Mesendoderm (in vitro differentiated cells): ENCODE results near the gene SGSM1.
"Not testable (repeated sequence)": the region's sequence is repeated elsewhere in the genome, so short reads cannot be mapped to it uniquely, and the experiment has no call there.

ENCODE experiments used
- DNase-seq: peaks from one replicate; pipeline ENCODE4 v3.0.0; 2013
- H2AK5ac ChIP-seq: 2 replicates; pipeline ENCODE4 v1.6.1; 2013; ENCODE audit warnings: low read length, inconsistent platforms
- H2BK120ac ChIP-seq: 2 replicates; pipeline ENCODE4 v1.6.1; 2013; ENCODE audit warnings: low read depth, mild to moderate bottlenecking, low read length, moderate library complexity, mixed read lengths
- H2BK15ac ChIP-seq: replicated peaks from 2 replicates; pipeline ENCODE4 v1.6.1; 2013; ENCODE audit warnings: low read depth, mild to moderate bottlenecking, moderate library complexity
- H2BK5ac ChIP-seq: 2 replicates; pipeline ENCODE4 v1.6.1; 2013; ENCODE audit warnings: low read length, inconsistent platforms
- H3K18ac ChIP-seq: 2 replicates; pipeline ENCODE4 v1.6.1; 2013; ENCODE audit warnings: mild to moderate bottlenecking, low read length, mixed read lengths
- H3K23ac ChIP-seq: one replicate; pipeline ENCODE4 v1.6.1; 2013; ENCODE audit warnings: low read length
- H3K27ac ChIP-seq: 2 replicates; pipeline ENCODE4 v1.5.1; 2013; ENCODE audit warnings: low read depth, mild to moderate bottlenecking, inconsistent platforms, low read length, moderate library complexity
- H3K27me3 ChIP-seq: 2 replicates; pipeline ENCODE4 v1.6.1; 2013; ENCODE audit warnings: low read length, control low read depth, mild to moderate bottlenecking, inconsistent platforms; ENCODE audit not compliant: insufficient read depth, poor library complexity
- H3K36me3 ChIP-seq: 2 replicates; pipeline ENCODE4 v1.6.1; 2013; ENCODE audit warnings: low read length, inconsistent platforms; ENCODE audit not compliant: control insufficient read depth, insufficient read depth
- H3K4ac ChIP-seq: one replicate; pipeline ENCODE4 v1.6.1; 2013; ENCODE audit warnings: low read depth, mild to moderate bottlenecking, low read length, moderate library complexity
- H3K4me1 ChIP-seq: 2 replicates; pipeline ENCODE4 v1.6.1; 2013; ENCODE audit warnings: low read depth, low read length, inconsistent platforms; ENCODE audit not compliant: control insufficient read depth
- H3K4me2 ChIP-seq: 2 replicates; pipeline ENCODE4 v1.6.1; 2013; ENCODE audit warnings: low read length
- H3K4me3 ChIP-seq: 2 replicates; pipeline ENCODE4 v1.5.1; 2013; ENCODE audit warnings: mild to moderate bottlenecking, low read length
- H3K56ac ChIP-seq: one replicate; pipeline ENCODE4 v1.6.1; 2013; ENCODE audit warnings: low read length
- H3K79me1 ChIP-seq: 2 replicates; pipeline ENCODE4 v1.6.1; 2013; ENCODE audit warnings: low read length, inconsistent platforms
- H3K79me2 ChIP-seq: 2 replicates; pipeline ENCODE4 v1.6.1; 2013; ENCODE audit warnings: mild to moderate bottlenecking, low read length; ENCODE audit not compliant: control insufficient read depth, insufficient read depth
- H3K9ac ChIP-seq: 2 replicates; pipeline ENCODE4 v1.6.1; 2013; ENCODE audit warnings: low read length, inconsistent platforms
- H4K5ac ChIP-seq: one replicate; pipeline ENCODE4 v1.6.1; 2013; ENCODE audit warnings: low read length
- H4K8ac ChIP-seq: one replicate; pipeline ENCODE4 v1.6.1; 2013; ENCODE audit warnings: low read depth, mild to moderate bottlenecking, control low read depth, low read length, moderate library complexity
- WGBS: extraction: QIAGEN DNeasy Blood & Tissue Kit; methylation state at CpG from one replicate; pipeline ENCODE4 v1.1.7; 2013; ENCODE audit warnings: low lambda C conversion rate, missing lambda C conversion rate; ENCODE audit not compliant: insufficient coverage; ENCODE audit errors: extremely low coverage; 5-methylcytosine and 5-hydroxymethylcytosine counted together

SGSM1 gene

DNA sequence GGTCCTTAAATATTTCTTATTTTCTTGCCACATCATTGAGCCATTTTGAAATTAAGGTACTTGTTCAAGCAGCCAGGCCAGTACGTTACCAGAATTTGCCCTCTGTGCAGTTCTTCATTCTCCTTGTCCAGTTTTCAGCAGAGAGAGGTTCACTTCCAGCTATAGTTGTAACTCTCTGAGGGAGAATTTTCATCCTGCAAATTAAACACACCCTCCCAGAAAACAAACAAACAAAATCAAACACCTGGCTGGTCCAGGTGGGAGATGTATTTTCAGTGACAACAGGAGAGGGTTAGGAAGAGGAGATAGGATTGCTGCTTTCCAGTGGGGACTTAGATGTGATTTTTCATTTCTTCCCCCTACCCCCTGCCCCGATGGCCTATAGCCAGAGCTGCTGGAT, 95.4 kb downstream of the SGSM1 start:
- Histone ChIP-seq H3K4ac (no peak overlapping the region), H3K4me2 (no peak overlapping the region), H3K9ac (no peak overlapping the region), H3K4me1 (no peaks in the 10 kb centered on the region), H3K56ac (no peak overlapping the region), H4K5ac (no peak overlapping the region), H3K27me3 (no peaks in the 10 kb centered on the region), H3K18ac (no peak overlapping the region), H3K79me1 (no peaks in the 10 kb centered on the region), H2AK5ac (no peak overlapping the region), H3K79me2 (no peaks in the 10 kb centered on the region), H2BK5ac (no peak overlapping the region), H4K8ac (no peak overlapping the region), H3K36me3 (no peaks in the 10 kb centered on the region), H3K27ac (no peak overlapping the region), H2BK120ac (no peak overlapping the region), H3K4me3 (no peak overlapping the region), H3K23ac (no peak overlapping the region), H2BK15ac (no peak overlapping the region)
- no peak for DNase-seq
- WGBS = no CpG with 5 or more reads among the region's 2 CpGs

DNA sequence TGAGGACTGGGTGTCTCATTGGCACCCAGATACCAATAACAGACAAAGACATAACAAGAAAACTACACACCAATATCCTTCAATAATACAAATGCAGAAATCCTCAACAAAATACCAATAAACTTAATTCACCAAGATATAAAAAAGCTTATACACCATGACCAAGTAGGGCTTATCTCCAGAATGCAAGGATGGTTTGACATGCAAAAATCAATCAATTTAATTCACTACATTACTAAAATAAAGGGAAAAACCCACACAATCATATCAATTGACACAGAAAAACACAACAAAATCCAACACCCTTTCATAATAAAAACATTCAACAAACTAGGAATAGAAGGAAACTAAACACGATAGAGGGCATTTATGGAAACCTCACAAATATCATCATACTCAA, 99.9 kb downstream of the SGSM1 start:
- Histone ChIP-seq H2BK120ac (no peak overlapping the region), H3K4me3 (no peak overlapping the region), H3K4ac (no peak overlapping the region), H3K27ac (no peak overlapping the region), H2AK5ac (no peak overlapping the region), H3K4me2 (no peak overlapping the region), H3K56ac (no peak overlapping the region), H3K9ac (no peak overlapping the region), H3K4me1 (no peaks in the 10 kb centered on the region), H3K23ac (no peak overlapping the region), H2BK5ac (no peak overlapping the region), H2BK15ac (no peak overlapping the region), H3K18ac (no peak overlapping the region), H3K79me1 (no peaks in the 10 kb centered on the region), H3K36me3 (no peaks in the 10 kb centered on the region), H3K79me2 (no peaks in the 10 kb centered on the region), H4K8ac (no peak overlapping the region), H4K5ac (no peak overlapping the region), H3K27me3 (no peaks in the 10 kb centered on the region)
- DNase-seq = no peak
- WGBS = no CpG with 5 or more reads among the region's 1 CpG

DNA sequence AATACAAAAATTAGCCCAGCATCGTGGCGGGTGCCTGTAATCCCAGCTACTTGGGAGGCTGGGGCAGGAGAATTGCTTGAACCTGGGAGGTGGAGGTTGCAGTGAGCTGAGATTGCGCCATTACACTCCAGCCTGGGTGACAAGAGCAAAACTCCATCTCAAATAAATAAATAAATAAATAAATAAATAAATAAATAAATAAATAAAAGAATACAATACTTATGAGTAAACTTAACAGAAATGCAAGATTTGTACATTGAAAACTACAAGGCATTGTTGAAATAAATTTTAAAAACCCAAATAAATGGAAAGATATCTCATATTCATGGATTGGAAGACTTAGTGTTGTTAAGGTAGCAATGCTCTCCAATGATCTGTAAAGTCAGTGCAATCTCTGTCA, 101.1 kb downstream of the SGSM1 start:
- H3K18ac ChIP-seq, H2BK120ac ChIP-seq, H3K79me1 ChIP-seq, H3K79me2 ChIP-seq, H2AK5ac ChIP-seq, H3K23ac ChIP-seq, H4K5ac ChIP-seq, DNase-seq, H2BK15ac ChIP-seq, H3K9ac ChIP-seq, H3K4ac ChIP-seq, H3K36me3 ChIP-seq, H3K27me3 ChIP-seq, H3K27ac ChIP-seq, H3K4me1 ChIP-seq, H4K8ac ChIP-seq, H3K56ac ChIP-seq, H3K4me2 ChIP-seq, H2BK5ac ChIP-seq, H3K4me3 ChIP-seq: not testable (repeated sequence)
- no CpG with 5 or more reads among the region's 3 CpGs for WGBS

DNA sequence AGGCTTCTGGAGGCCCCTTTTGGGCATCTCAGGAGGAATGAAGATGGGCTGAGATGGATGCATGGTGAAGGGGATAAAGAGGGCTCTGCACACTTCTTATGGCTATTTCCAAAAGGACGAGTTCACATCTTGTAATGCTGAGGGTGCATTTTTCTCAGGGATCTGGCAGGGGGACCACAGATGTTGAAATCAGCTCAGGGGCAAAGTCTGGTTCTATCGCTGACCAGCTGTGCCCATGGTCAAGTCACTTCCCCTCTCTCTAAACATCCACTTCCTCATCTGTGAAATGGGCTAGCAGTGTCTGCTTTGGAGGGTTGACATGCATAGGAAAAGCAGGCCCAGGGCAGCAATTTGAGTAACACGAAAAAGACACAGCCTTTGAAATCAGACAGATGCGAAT, 114.0 kb downstream of the SGSM1 start:
- H3K27me3 ChIP-seq = no peaks in the 10 kb centered on the region
- no peak overlapping the region for H3K9ac ChIP-seq
- no peak overlapping the region for H3K23ac ChIP-seq
- H2BK120ac ChIP-seq = no peak overlapping the region
- no peaks in the 10 kb centered on the region for H3K36me3 ChIP-seq
- H2BK5ac ChIP-seq = no peak overlapping the region
- no peak for DNase-seq
- H2BK15ac ChIP-seq = no peak overlapping the region
- H3K4me3 ChIP-seq = no peak overlapping the region
- no peak overlapping the region for H3K4me2 ChIP-seq
- no peak overlapping the region for H4K8ac ChIP-seq
- H2AK5ac ChIP-seq = no peak overlapping the region
- no CpG with 5 or more reads among the region's 4 CpGs for WGBS
- no peak overlapping the region for H3K18ac ChIP-seq
- H4K5ac ChIP-seq = no peak overlapping the region
- H3K79me1 ChIP-seq = no peaks in the 10 kb centered on the region
- H3K56ac ChIP-seq = no peak overlapping the region
- H3K79me2 ChIP-seq = no peaks in the 10 kb centered on the region
- no peaks in the 10 kb centered on the region for H3K4me1 ChIP-seq
- no peak overlapping the region for H3K27ac ChIP-seq
- no peak overlapping the region for H3K4ac ChIP-seq

DNA sequence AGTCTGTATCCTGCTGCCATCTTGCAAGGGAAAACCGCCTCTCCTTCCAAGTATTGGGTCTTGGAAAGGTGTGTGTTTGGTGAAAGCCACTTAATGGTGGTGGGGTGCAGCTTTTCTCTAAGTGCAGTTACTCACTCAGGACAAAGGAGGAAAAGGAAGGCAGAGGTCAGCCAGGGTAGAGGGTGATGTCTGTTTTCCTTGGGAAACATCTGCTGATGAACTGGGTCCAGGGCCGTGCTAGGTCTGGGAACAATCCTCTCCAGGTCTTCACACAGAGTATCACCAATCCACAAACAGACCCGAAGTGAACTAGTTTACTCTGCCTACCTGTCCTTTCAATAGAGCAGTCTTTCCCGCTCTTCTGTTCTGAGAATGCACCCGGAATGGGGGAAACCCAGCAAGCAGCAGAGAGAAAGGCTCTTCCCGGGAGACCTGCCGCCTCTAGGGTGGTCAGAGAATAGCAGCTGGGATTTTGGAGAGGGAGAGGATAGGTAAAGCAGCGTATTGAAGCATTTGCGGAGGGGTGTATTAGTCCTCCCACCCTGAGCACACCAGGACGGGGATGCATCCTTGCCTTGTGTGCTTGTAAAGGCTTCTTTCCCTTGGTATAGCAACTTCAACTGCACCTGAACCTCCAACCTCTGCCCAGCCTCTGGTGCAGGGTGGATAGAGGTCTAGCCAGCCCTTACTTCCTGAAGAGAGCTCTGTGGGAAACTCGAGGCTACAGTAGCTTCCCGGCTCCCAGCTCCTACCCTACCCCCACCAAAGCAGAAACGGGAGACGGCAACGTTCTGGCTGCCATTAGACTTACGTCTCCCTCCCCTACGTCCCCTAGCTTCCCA, 119.8 kb downstream of the SGSM1 start:
- H3K4me2 ChIP-seq = no peak overlapping the region
- H4K5ac ChIP-seq = no peak overlapping the region
- no peak overlapping the region for H3K18ac ChIP-seq
- H3K79me1 ChIP-seq = no peaks in the 10 kb centered on the region
- peaks cover 1% of the 10 kb centered on the region for H3K4me1 ChIP-seq
- H3K9ac ChIP-seq = peak overlapping the region; percentile 0
- no peaks in the 10 kb centered on the region for H3K79me2 ChIP-seq
- WGBS = no CpG with 5 or more reads among the region's 17 CpGs
- no peak overlapping the region for H3K27ac ChIP-seq
- peak overlapping the region; percentile 8 for H3K56ac ChIP-seq
- no peak overlapping the region for H3K4me3 ChIP-seq
- H2BK15ac ChIP-seq = no peak overlapping the region
- DNase-seq = peak; percentile 65
- no peak overlapping the region for H2BK5ac ChIP-seq
- no peaks in the 10 kb centered on the region for H3K27me3 ChIP-seq
- no peak overlapping the region for H3K4ac ChIP-seq
- H3K23ac ChIP-seq = no peak overlapping the region
- no peak overlapping the region for H2BK120ac ChIP-seq
- no peak overlapping the region for H2AK5ac ChIP-seq
- no peaks in the 10 kb centered on the region for H3K36me3 ChIP-seq
- no peak overlapping the region for H4K8ac ChIP-seq

DNA sequence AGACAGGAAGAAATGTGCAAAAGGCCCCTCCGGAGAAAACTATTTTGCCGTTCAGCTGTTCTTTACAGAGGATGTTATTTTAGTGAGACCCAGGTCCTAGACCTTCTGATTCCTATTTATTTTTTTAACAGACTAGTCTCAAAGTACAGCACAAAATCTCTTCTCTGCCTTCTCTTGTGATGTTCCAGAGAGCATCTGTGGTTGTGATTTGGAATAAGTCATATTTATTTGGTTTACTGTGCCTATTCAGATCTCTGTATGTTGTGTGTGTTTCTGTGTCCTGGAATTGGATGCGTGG, 120.4 kb downstream of the SGSM1 start:
- Histone ChIP-seq H2BK120ac (no peak overlapping the region), H3K4me2 (no peak overlapping the region), H2BK5ac (no peak overlapping the region), H3K79me1 (no peaks in the 10 kb centered on the region), H3K4ac (no peak overlapping the region), H2BK15ac (no peak overlapping the region), H3K79me2 (no peaks in the 10 kb centered on the region), H2AK5ac (no peak overlapping the region), H3K27me3 (no peaks in the 10 kb centered on the region), H3K23ac (no peak overlapping the region), H3K36me3 (no peaks in the 10 kb centered on the region), H3K27ac (no peak overlapping the region), H4K8ac (no peak overlapping the region), H3K4me3 (no peak overlapping the region), H3K4me1 (peaks cover 1% of the 10 kb centered on the region), H3K56ac (peak overlapping the region; percentile 8), H3K9ac (no peak overlapping the region), H4K5ac (no peak overlapping the region), H3K18ac (no peak overlapping the region)
- no peak for DNase-seq
- no CpG with 5 or more reads among the region's 3 CpGs for WGBS
